ENCODE results near the gene CXCL12. TPM values are rescaled to one million over a fixed set of nuclear protein-coding genes. Genes with fewer than 3 reads are reported as not detected.

CXCL12 gene
- total and polyA plus RNA-seq, 2 experiments from 2014 or later, result 341 to 609 TPM

DNA sequence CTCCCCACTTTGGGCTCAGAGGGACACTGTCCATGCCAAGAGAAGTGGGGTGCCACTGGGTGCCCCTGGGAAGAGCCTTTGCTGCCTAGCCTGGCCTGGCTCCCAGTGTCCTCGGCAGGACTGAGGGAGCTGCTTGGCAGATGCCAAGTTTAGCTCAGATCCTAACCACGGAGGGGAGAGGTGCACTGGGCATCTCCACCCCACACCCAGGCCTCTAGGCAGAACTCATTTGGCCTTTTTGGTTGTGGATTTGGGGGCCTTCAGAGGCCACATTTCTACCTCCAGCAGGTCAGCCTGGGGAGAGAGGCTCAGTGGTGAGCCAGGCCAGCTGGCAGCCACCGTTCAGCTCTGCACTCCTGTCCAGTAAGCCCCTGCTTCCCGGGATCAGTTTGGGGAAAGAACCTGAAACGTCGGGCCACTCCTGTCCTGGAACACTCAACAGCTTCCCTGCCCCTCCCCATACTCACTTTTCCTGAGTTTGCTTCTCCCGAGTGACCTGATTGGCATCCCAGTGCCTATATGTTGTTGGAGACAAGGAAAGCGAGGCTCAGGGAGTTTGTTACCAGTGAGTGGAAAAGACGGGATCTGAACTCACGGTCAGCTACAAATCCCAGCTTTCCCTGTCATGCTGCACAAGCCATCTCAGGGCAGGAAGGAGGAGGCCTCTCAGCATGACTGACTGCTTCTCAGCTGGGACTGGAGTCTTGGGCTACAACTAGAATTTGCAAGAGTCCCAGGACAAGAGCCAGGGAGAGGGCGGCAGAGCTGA lies 11.2 kb upstream of the CXCL12 start:
- H4K20me1 ChIP-seq (ENCODE audit: insufficient read depth), result no peaks in the 10 kb centered on the region
- H3K9ac ChIP-seq, result no peak overlapping the region
- no peaks in the 10 kb centered on the region for H3K4me1 ChIP-seq (ENCODE audit: insufficient read depth)
- WGBS, 2 experiments (ENCODE audit: low coverage in 1 of 2, low lambda C conversion rate in 2 of 2, missing lambda C conversion rate in 2 of 2), result 86 to 87% methylated on average over 10 to 11 of the region's 11 CpGs
- H3K9me2 ChIP-seq (ENCODE audit: insufficient read depth), result no peaks in the 10 kb centered on the region
- in situ Hi-C loops (cut with MboI), result no loop called here
- no peaks in the 10 kb centered on the region for H3K36me3 ChIP-seq (ENCODE audit: low read depth)
- DNase-seq, result no peak
- 0 out of 2 replicates have a peak, but pooled peaks cover under 1% of the 10 kb centered on the region for H3F3A ChIP-seq (ENCODE audit: insufficient read depth)
- no peak overlapping the region for H3K4me2 ChIP-seq (ENCODE audit: unreplicated experiment)
- H2AFZ ChIP-seq, result no peak overlapping the region
- no peaks in the 10 kb centered on the region for H3K27me3 ChIP-seq (replicated peaks; ENCODE audit: insufficient read depth)
- no peak overlapping the region for H3K4me3 ChIP-seq
- no peaks in the 10 kb centered on the region for H3K79me2 ChIP-seq (ENCODE audit: insufficient read depth)
- no peak overlapping the region for H3K27ac ChIP-seq
- no peaks in the 10 kb centered on the region for H3K9me3 ChIP-seq (ENCODE audit: low read depth)
- TF ChIP-seq EZH2phosphoT487 (IDR thresholded peaks at IDR 0.05; ENCODE audit: insufficient read depth, low read depth), result no peak
- TF ChIP-seq EZH2 (IDR thresholded peaks at IDR 0.05; ENCODE audit: insufficient read depth, poor library complexity, severe bottlenecking), result no peak

DNA sequence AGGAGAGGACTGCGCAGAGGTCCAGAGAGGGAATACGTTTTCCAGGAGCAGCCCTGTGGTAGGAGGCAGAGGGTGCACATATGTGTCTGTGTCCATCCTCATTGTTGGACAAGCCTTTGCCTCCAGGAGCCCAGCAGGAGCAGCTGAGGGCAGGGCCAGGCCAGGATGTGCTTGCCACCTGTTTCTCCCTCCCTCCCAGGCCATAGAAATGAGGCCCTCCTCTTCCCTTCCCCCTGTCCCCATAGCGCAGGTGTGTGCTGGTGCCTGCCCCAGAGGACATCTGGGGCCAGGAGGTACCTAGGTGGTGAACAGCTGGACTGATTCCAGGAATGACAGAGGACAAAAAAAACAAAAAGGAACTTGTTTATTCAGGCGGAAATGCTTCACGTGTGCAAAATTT lies 10.5 kb upstream of the CXCL12 start:
- 83 to 85% methylated on average over 4 to 5 of the region's 5 CpGs for WGBS, 2 experiments (ENCODE audit: low coverage in 1 of 2, low lambda C conversion rate in 2 of 2, missing lambda C conversion rate in 2 of 2)
- H2AFZ ChIP-seq, result no peak overlapping the region
- no peak overlapping the region for H3K9ac ChIP-seq
- H3K4me1 ChIP-seq (ENCODE audit: insufficient read depth), result 0 out of 2 replicates have a peak, but pooled peaks cover 7% of the 10 kb centered on the region
- no peaks in the 10 kb centered on the region for H3K27me3 ChIP-seq (replicated peaks; ENCODE audit: insufficient read depth)
- no peak overlapping the region for H3K4me2 ChIP-seq (ENCODE audit: unreplicated experiment)
- H3K9me2 ChIP-seq (ENCODE audit: insufficient read depth), result no peaks in the 10 kb centered on the region
- no peaks in the 10 kb centered on the region for H3K9me3 ChIP-seq (ENCODE audit: low read depth)
- no peak for DNase-seq
- in situ Hi-C loops (cut with MboI), result no loop called here
- no peak overlapping the region for H3K4me3 ChIP-seq
- TF ChIP-seq EZH2 (IDR thresholded peaks at IDR 0.05; ENCODE audit: insufficient read depth, poor library complexity, severe bottlenecking), result no peak
- no peak for TF ChIP-seq EZH2phosphoT487 (IDR thresholded peaks at IDR 0.05; ENCODE audit: insufficient read depth, low read depth)
- no peaks in the 10 kb centered on the region for H3K36me3 ChIP-seq (ENCODE audit: low read depth)
- H4K20me1 ChIP-seq (ENCODE audit: insufficient read depth), result no peaks in the 10 kb centered on the region
- no peaks in the 10 kb centered on the region for H3K79me2 ChIP-seq (ENCODE audit: insufficient read depth)
- H3F3A ChIP-seq (ENCODE audit: insufficient read depth), result 0 out of 2 replicates have a peak, but pooled peaks cover 4% of the 10 kb centered on the region
- no peak overlapping the region for H3K27ac ChIP-seq

DNA sequence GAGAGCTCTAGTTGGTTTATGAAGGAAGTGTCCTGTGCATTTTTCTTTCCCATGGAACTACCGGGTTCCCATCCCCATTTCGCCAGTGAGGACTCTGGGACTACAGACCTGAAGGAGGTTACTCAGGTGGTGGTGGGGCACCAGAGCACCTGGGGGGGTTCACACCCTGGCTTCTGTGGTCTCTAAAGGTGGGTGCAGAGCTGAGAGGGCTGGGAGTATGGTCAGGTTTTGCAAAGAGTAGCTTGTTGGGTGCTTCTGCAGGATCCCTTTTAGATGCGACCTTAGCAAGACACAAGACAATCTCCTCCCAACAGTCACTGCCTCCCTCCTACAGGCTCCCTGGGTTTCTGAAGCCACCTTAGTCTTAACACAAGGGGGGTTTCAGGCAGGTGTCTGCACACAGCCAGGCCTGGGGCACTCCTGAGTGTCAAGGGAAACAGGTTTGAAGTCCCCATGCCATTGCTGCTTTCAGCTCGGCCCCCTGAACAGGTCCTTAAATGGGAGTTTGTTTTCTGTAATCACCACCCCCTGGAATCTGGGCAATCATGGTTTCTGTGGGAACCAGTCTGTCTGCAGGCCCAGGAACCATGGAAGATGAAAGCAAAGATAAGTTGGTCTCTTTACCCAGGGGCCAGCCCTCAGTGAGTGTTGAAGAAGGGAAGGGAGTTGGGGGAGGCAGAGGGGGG lies 9.9 kb upstream of the CXCL12 start:
- no peaks in the 10 kb centered on the region for H4K20me1 ChIP-seq (ENCODE audit: insufficient read depth)
- no peak overlapping the region for H2AFZ ChIP-seq
- no peaks in the 10 kb centered on the region for H3K9me3 ChIP-seq (ENCODE audit: low read depth)
- H3K9me2 ChIP-seq (ENCODE audit: insufficient read depth), result no peaks in the 10 kb centered on the region
- H3K27me3 ChIP-seq (replicated peaks; ENCODE audit: insufficient read depth), result no peaks in the 10 kb centered on the region
- no peak overlapping the region for H3K9ac ChIP-seq
- H3K79me2 ChIP-seq (ENCODE audit: insufficient read depth), result no peaks in the 10 kb centered on the region
- no peak for DNase-seq
- H3K36me3 ChIP-seq (ENCODE audit: low read depth), result no peaks in the 10 kb centered on the region
- 70 to 79% methylated on average over 4 of the region's 4 CpGs for WGBS, 2 experiments (ENCODE audit: low coverage in 1 of 2, low lambda C conversion rate in 2 of 2, missing lambda C conversion rate in 2 of 2)
- no peak for TF ChIP-seq EZH2phosphoT487 (IDR thresholded peaks at IDR 0.05; ENCODE audit: insufficient read depth, low read depth)
- no peak for TF ChIP-seq EZH2 (IDR thresholded peaks at IDR 0.05; ENCODE audit: insufficient read depth, poor library complexity, severe bottlenecking)
- H3F3A ChIP-seq (ENCODE audit: insufficient read depth), result 0 out of 2 replicates have a peak, but pooled peaks cover 4% of the 10 kb centered on the region
- in situ Hi-C loops (cut with MboI), result no loop called here
- no peak overlapping the region for H3K4me3 ChIP-seq
- H3K4me1 ChIP-seq (ENCODE audit: insufficient read depth), result 0 out of 2 replicates have a peak, but pooled peaks cover 8% of the 10 kb centered on the region
- H3K27ac ChIP-seq, result no peak overlapping the region
- no peak overlapping the region for H3K4me2 ChIP-seq (ENCODE audit: unreplicated experiment)

DNA sequence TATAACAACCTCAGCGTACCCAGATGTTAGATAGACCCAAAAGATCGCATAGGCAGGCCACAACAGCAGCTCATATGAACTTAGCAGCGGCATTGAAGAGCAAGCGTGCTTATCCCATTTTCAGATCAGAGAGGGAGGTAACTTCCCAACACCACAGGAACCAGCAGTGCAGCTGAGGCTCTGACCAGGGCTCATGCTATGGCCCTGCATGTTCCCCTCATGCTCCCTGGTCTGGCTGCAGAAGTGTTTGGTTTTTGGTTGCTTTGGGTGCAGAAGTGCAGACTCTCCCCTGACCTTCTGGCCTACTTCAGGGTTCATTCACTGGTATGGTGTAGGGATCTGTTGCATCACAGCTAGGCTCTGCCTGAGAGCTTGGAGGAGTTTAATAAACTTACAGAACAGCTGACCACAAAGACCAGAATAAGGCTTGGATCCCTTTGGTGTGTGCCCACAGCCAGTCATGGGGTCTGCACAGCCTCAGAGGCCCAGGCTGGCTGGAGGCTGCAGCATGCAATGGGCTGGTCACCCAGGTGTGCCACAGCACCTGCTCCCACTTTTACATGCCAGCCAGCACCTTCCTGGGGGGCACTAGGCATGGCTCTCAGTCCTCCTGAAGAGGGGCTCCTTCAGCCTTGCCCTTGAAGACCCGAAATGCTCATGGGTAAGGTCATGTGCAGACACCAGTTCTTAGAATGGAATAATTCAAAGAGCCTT lies 9.1 kb upstream of the CXCL12 start:
- Histone ChIP-seq H3K27ac (no peak overlapping the region), H3K9me2 (ENCODE audit: insufficient read depth) (no peaks in the 10 kb centered on the region), H3F3A (ENCODE audit: insufficient read depth) (0 out of 2 replicates have a peak, but pooled peaks cover 4% of the 10 kb centered on the region), H3K4me1 (ENCODE audit: insufficient read depth) (0 out of 2 replicates have a peak, but pooled peaks cover 8% of the 10 kb centered on the region), H3K9ac (no peak overlapping the region), H2AFZ (no peak overlapping the region), H4K20me1 (ENCODE audit: insufficient read depth) (no peaks in the 10 kb centered on the region), H3K27me3 (replicated peaks; ENCODE audit: insufficient read depth) (no peaks in the 10 kb centered on the region), H3K36me3 (ENCODE audit: low read depth) (no peaks in the 10 kb centered on the region), H3K9me3 (ENCODE audit: low read depth) (no peaks in the 10 kb centered on the region), H3K79me2 (ENCODE audit: insufficient read depth) (no peaks in the 10 kb centered on the region), H3K4me2 (ENCODE audit: unreplicated experiment) (no peak overlapping the region), H3K4me3 (no peak overlapping the region)
- DNase-seq, result no peak
- TF ChIP-seq EZH2 (IDR thresholded peaks at IDR 0.05; ENCODE audit: insufficient read depth, poor library complexity, severe bottlenecking) (no peak), EZH2phosphoT487 (IDR thresholded peaks at IDR 0.05; ENCODE audit: insufficient read depth, low read depth) (no peak)
- WGBS, 2 experiments (ENCODE audit: low coverage in 1 of 2, low lambda C conversion rate in 2 of 2, missing lambda C conversion rate in 2 of 2), result 77 to 84% methylated on average over 5 of the region's 5 CpGs
- in situ Hi-C loops (cut with MboI), result no loop called here
